PC-3 (cell line): ENCODE measurements around the gene STAT5B.

ENCODE experiments used
- EZH2 ChIP-seq: fragments of 300-600 bp; sonication (generic); IDR thresholded peaks from one replicate; pipeline ENCODE4 v1.6.1; 2017; ENCODE audit warnings: antibody characterized with exemption, mild to moderate bottlenecking, low read length; ENCODE audit not compliant: unreplicated experiment
- EZH2phosphoT487 ChIP-seq: fragments of 300-600 bp; sonication (generic); IDR thresholded peaks from 2 replicates; pipeline ENCODE4 v1.6.1; 2018; ENCODE audit warnings: mild to moderate bottlenecking, antibody characterized with exemption, low read length, borderline replicate concordance
- TF ChIP-seq, protein P1 (sequence below): fragments of 300-600 bp; sonication (generic); conservative IDR thresholded peaks from 2 replicates; pipeline ENCODE4 v1.5.1; 2017; ENCODE audit warnings: antibody characterized with exemption, low read depth, mild to moderate bottlenecking, low read length

DNA sequence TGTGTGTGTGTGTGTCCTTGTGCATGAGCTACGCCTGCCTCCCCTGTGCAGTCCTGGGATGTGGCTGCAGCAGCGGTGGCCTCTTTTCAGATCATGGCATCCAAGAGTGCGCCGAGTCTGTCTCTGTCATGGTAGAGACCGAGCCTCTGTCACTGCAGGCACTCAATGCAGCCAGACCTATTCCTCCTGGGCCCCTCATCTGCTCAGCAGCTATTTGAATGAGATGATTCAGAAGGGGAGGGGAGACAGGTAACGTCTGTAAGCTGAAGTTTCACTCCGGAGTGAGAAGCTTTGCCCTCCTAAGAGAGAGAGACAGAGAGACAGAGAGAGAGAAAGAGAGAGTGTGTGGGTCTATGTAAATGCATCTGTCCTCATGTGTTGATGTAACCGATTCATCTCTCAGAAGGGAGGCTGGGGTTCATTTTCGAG, 34.6 kb upstream of the STAT5B start:
- TF ChIP-seq, protein P1, sequence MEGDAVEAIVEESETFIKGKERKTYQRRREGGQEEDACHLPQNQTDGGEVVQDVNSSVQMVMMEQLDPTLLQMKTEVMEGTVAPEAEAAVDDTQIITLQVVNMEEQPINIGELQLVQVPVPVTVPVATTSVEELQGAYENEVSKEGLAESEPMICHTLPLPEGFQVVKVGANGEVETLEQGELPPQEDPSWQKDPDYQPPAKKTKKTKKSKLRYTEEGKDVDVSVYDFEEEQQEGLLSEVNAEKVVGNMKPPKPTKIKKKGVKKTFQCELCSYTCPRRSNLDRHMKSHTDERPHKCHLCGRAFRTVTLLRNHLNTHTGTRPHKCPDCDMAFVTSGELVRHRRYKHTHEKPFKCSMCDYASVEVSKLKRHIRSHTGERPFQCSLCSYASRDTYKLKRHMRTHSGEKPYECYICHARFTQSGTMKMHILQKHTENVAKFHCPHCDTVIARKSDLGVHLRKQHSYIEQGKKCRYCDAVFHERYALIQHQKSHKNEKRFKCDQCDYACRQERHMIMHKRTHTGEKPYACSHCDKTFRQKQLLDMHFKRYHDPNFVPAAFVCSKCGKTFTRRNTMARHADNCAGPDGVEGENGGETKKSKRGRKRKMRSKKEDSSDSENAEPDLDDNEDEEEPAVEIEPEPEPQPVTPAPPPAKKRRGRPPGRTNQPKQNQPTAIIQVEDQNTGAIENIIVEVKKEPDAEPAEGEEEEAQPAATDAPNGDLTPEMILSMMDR = no peak
- no peak for TF ChIP-seq EZH2
- no peak for TF ChIP-seq EZH2phosphoT487
